ENCODE measurements around the gene CA14.
"Not testable (repeated sequence)": the region's sequence is repeated elsewhere in the genome, so short reads cannot be mapped to it uniquely, and the experiment has no call there.

Gene CA14

GRCh38 chr1:150257624-150258585, at the start of gene CA14:
TSS of gene CA14 (plus strand) at chr1:150257774. CDS start at chr1:150258129, 355 bp downstream.
- H3K27me3 Mint-ChIP-seq = peaks cover 83% of the 10 kb centered on the region
- CTCF ChIA-PET = interaction anchor here (3.4 to 4.0 kb wide), 2 partner anchors 22 to 258 kb away, joined by 18 to 49 read pairs; partner anchors contain the start of gene FALEC
- no peaks in the 10 kb centered on the region for H3K9me3 Mint-ChIP-seq
- no peak for DNase-seq
- peaks cover 21% of the 10 kb centered on the region for H3K4me1 Mint-ChIP-seq
- H3K4me3 Mint-ChIP-seq = no peak within 1 kb of the TSS
- no peak within 1 kb of the TSS for H3K27ac Mint-ChIP-seq
- H3K36me3 Mint-ChIP-seq = no peaks in the 10 kb centered on the region

GRCh38 chr1:150208460-150208859, 49.1 kb upstream of the CA14 start:
- H3K27ac Mint-ChIP-seq, DNase-seq, H3K4me3 Mint-ChIP-seq, H3K36me3 Mint-ChIP-seq, CTCF ChIA-PET, H3K9me3 Mint-ChIP-seq, H3K4me1 Mint-ChIP-seq: not testable (repeated sequence)
- peaks cover 20% of the 10 kb centered on the region for H3K27me3 Mint-ChIP-seq

- Mint-ChIP-seq H3K4me3 (no peak overlapping the region), H3K27ac (no peak overlapping the region), H3K9me3 (no peaks in the 10 kb centered on the region), H3K36me3 (peaks cover 4% of the 10 kb centered on the region), H3K27me3 (peaks cover 20% of the 10 kb centered on the region), H3K4me1 (peaks cover 20% of the 10 kb centered on the region)
- CTCF ChIA-PET = no interaction called here
- DNase-seq = no peak
Measured at GRCh38 chr1:150210091-150210490, 47.5 kb upstream of the CA14 start.

DNA sequence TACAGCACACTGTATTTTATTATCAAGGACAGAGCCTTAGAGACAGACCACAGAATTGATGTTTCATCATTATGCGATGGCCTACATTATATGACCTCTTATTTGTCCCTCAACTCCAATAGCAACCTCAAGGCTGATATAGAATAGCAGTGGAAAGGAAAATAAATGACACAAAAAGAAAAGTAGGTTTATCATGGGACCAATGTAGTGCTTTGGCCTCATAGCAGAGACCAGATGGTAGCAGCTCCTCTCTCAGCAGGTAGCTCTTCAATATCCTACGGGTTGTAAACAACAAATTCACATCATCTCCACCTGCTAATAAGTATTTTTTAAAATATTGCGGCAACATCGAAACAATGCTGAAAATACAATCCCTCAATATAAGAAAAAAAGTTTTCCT, 46.9 kb upstream of the CA14 start:
- Mint-ChIP-seq H3K9me3 (no peaks in the 10 kb centered on the region), H3K4me3 (no peak overlapping the region), H3K27ac (no peak overlapping the region), H3K4me1 (peaks cover 20% of the 10 kb centered on the region), H3K36me3 (peaks cover 4% of the 10 kb centered on the region), H3K27me3 (peaks cover 17% of the 10 kb centered on the region)
- DNase-seq = no peak
- CTCF ChIA-PET = no interaction called here

DNA sequence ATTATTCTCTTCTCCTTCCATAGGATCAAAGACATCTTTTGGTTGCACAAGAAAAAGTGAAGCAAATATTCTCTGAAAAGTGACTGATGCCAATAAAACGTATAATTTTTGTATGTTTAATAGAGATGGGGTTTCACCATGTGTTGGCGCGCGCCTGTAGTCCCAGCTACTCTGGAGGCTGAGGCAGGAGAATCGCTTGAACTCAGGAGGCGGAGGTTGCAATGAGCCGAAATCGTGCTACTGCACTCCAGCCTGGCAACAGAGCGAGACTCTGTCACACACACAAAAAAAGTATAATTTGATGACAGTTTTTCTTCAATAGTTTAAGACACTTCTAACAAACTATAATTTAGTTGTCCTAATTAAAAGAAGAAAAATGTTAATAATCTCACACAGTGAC, 45.5 kb upstream of the CA14 start:
- no peak for DNase-seq
- Mint-ChIP-seq H3K27me3 (peaks cover 10% of the 10 kb centered on the region), H3K9me3 (no peaks in the 10 kb centered on the region), H3K36me3 (peaks cover 6% of the 10 kb centered on the region), H3K4me3 (no peak overlapping the region), H3K4me1 (peaks cover 20% of the 10 kb centered on the region), H3K27ac (no peak overlapping the region)
- CTCF ChIA-PET = interaction anchor here (0.9 to 1.2 kb wide), 2 partner anchors 22 to 250 kb away, joined by 3 read pairs; no protein-coding TSS in a partner anchor

GRCh38 chr1:150213170-150214098, 44.1 kb upstream of the CA14 start:
- CTCF ChIA-PET = interaction anchor here (1.2 kb wide), 1 partner anchor 252 kb away, joined by 3 read pairs; no protein-coding TSS in a partner anchor

GRCh38 chr1:150214099-150214756, 43.3 kb upstream of the CA14 start:
- peak overlapping the region; percentile 86 for H3K4me3 Mint-ChIP-seq
- DNase-seq, H3K27me3 Mint-ChIP-seq, CTCF ChIA-PET, H3K9me3 Mint-ChIP-seq: not testable (repeated sequence)
- H3K36me3 Mint-ChIP-seq = peaks cover 15% of the 10 kb centered on the region
- H3K27ac Mint-ChIP-seq = peak overlapping the region; percentile 98
- peaks cover 20% of the 10 kb centered on the region for H3K4me1 Mint-ChIP-seq

More at GRCh38 chr1:150213170-150214098, 44.1 kb upstream of the CA14 start:
- Mint-ChIP-seq H3K9me3 (no peaks in the 10 kb centered on the region), H3K4me1 (peaks cover 20% of the 10 kb centered on the region), H3K36me3 (peaks cover 10% of the 10 kb centered on the region), H3K27ac (peak overlapping the region; percentile 98), H3K4me3 (peak overlapping the region; percentile 86), H3K27me3 (peaks cover 5% of the 10 kb centered on the region)
- DNase-seq = peak; percentile 96

DNA sequence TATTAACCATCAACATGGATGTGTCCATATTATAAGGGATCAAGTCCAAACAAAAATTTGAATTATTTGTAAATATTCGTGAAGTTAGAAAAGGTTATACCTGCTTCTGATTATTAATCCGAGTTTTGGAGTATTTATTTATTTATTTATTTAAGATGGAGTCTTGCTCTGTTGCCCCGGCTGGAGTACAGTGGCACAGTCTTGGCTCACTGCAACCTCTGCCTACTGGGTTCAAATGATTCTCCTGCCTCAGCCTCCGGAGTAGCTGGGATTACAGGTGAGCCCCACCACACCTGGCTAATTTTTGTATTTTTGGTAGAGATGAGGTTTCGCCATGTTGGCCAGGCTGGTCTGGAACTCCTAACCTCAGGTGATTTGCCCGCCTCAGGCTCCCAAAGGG, 41.7 kb upstream of the CA14 start:
- H3K27ac Mint-ChIP-seq, H3K4me3 Mint-ChIP-seq, DNase-seq, H3K9me3 Mint-ChIP-seq, CTCF ChIA-PET, H3K27me3 Mint-ChIP-seq: not testable (repeated sequence)
- Mint-ChIP-seq H3K36me3 (peaks cover 21% of the 10 kb centered on the region), H3K4me1 (peaks cover 20% of the 10 kb centered on the region)

- peaks cover 4% of the 10 kb centered on the region for H3K4me1 Mint-ChIP-seq
- peaks cover 47% of the 10 kb centered on the region for H3K36me3 Mint-ChIP-seq
- DNase-seq = no peak
Measured at GRCh38 chr1:150221552-150221951, 36.0 kb upstream of the CA14 start.

DNA sequence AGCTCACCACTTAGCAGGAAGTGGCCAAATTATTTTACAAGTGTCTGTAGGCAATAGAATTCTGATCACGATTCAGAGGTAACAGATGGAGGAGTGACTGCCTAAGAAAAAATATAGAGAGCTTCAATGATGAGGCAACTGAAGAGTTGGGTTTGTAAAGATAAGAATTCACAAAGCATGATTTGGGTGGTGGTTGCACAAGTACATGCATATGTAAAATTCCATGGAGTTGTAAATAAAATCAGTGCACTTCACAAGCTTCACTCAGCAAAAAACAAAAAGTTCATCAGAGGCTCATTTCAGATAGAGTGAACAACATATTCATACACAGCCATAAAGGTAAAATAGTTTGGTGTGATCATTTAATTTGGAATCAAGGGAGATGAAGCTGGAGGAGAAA, 32.6 kb upstream of the CA14 start:
- Mint-ChIP-seq H3K4me1 (peaks cover 9% of the 10 kb centered on the region), H3K27me3 (no peaks in the 10 kb centered on the region), H3K27ac (no peak overlapping the region), H3K4me3 (no peak overlapping the region), H3K9me3 (no peaks in the 10 kb centered on the region), H3K36me3 (peaks cover 56% of the 10 kb centered on the region)
- no peak for DNase-seq
- CTCF ChIA-PET = interaction anchor here (0.7 to 1.1 kb wide), 3 partner anchors 10 to 38 kb away, joined by 3 to 4 read pairs (median 3); no protein-coding TSS in a partner anchor

More at GRCh38 chr1:150221552-150221951, 36.0 kb upstream of the CA14 start:
- Mint-ChIP-seq H3K27me3 (no peaks in the 10 kb centered on the region), H3K27ac (no peak overlapping the region), H3K9me3 (no peaks in the 10 kb centered on the region), H3K4me3 (no peak overlapping the region)
- CTCF ChIA-PET = interaction anchor here (0.8 kb wide), 1 partner anchor 232 kb away, joined by 3 read pairs; no protein-coding TSS in a partner anchor

DNA sequence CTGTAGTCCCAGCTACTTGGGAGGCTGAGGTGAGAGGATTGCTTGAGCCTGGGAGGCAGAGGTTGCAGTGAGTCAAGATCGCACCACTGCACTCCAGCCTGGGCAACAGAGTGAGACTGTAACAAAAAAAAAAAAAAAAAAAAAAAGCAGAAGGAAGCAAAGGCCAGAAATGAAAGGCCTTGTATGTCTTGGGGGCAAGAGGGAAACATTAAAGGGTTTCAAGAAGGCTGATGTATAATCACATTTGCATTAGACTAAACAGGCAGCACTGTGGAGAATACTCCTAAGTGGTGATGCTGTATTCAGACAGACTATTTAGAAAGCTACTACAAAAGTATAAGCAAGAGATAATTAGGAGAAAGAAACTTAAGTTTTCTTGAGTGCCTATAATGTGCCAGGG, 32.0 kb upstream of the CA14 start:
- Mint-ChIP-seq H3K36me3 (peaks cover 52% of the 10 kb centered on the region), H3K27ac (no peak overlapping the region), H3K4me1 (peaks cover 9% of the 10 kb centered on the region), H3K4me3 (no peak overlapping the region), H3K9me3 (no peaks in the 10 kb centered on the region), H3K27me3 (no peaks in the 10 kb centered on the region)
- CTCF ChIA-PET = interaction anchor here (1.0 kb wide), 1 partner anchor 30 kb away, joined by 4 read pairs; no protein-coding TSS in a partner anchor
- no peak for DNase-seq

DNA sequence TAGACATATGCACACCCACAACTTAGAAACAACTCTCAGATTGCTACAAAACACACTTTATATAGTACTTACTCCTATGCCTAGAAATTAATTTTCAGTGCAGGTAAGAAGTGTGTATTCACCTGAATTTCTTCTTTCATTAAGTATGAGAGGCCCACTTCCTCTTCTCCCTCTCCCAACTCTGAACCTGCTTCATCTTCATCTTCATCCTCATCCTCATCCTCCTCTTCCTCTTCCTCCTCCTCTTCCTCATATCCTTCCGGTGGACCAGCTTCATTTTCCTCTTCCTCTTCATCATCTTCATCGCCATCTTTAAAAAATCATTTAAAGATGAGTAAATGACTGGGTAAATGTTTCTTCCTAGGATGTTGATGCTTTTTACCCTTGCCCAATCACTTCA, 31.1 kb upstream of the CA14 start:
- CTCF ChIA-PET = interaction anchor here (0.7 kb wide), 1 partner anchor 15 kb away, joined by 3 read pairs; no protein-coding TSS in a partner anchor
- no peak overlapping the region for H3K4me3 Mint-ChIP-seq
- H3K27me3 Mint-ChIP-seq = no peaks in the 10 kb centered on the region
- no peak for DNase-seq
- H3K36me3 Mint-ChIP-seq = peaks cover 54% of the 10 kb centered on the region
- H3K9me3 Mint-ChIP-seq = no peaks in the 10 kb centered on the region
- H3K4me1 Mint-ChIP-seq = peaks cover 9% of the 10 kb centered on the region
- peak overlapping the region; percentile 67 for H3K27ac Mint-ChIP-seq

DNA sequence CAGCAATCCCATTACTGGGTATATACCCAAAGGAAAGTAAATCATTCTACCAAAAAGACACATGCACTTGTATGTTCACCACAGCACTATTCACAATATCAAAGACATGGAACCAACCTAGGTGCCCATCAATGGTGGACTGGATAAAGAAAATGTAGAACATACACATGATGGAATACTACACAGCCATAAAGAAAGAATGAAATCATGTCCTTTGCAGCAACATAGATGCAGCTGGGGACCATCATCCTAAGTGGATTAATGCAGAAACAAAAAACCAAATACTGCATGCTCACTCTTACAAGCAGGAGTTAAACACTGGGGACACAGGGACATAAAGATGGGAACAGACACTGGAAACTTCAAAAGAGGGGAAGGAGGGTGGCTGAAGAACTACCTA, 30.3 kb upstream of the CA14 start:
- Mint-ChIP-seq H3K9me3 (no peaks in the 10 kb centered on the region), H3K4me3 (no peak overlapping the region), H3K27ac (no peak overlapping the region), H3K27me3 (no peaks in the 10 kb centered on the region), H3K36me3 (peaks cover 54% of the 10 kb centered on the region), H3K4me1 (peaks cover 10% of the 10 kb centered on the region)
- no peak for DNase-seq
- CTCF ChIA-PET = no interaction called here
